Measurements from ENCODE around the gene BAX. TPM values are rescaled to one million over a fixed set of nuclear protein-coding genes. Genes with fewer than 3 reads are reported as not detected.

Gene BAX
- total and polyA plus RNA-seq, 9 of the 15 experiments (the other 6 are each of a cell fraction or from before 2014, with no cell fraction given), result 3.2 to 95.4 (median 44.5) TPM

DNA sequence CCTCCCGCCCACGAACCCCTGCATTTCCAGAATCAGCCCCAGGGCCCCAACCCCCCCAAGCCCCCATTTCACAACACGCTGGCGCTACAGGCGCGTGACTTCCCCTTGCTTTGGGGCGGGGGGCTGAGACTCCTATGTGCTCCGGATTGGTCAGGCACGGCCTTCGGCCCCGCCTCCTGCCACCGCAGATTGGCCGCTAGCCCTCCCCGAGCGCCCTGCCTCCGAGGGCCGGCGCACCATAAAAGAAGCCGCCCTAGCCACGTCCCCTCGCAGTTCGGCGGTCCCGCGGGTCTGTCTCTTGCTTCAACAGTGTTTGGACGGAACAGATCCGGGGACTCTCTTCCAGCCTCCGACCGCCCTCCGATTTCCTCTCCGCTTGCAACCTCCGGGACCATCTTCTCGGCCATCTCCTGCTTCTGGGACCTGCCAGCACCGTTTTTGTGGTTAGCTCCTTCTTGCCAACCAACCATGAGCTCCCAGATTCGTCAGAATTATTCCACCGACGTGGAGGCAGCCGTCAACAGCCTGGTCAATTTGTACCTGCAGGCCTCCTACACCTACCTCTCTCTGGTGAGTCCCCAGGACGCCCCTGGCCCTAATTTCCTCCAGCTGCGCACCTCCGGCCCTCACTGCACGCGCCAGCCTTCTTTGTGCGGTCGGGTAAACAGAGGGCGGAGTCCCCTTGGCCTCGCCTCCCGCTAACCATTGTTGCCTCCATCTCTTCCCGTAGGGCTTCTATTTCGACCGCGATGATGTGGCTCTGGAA is 10.5 kb downstream of the BAX start, which contains the start of gene FTL (continued):
- TF ChIP-seq, protein P1, sequence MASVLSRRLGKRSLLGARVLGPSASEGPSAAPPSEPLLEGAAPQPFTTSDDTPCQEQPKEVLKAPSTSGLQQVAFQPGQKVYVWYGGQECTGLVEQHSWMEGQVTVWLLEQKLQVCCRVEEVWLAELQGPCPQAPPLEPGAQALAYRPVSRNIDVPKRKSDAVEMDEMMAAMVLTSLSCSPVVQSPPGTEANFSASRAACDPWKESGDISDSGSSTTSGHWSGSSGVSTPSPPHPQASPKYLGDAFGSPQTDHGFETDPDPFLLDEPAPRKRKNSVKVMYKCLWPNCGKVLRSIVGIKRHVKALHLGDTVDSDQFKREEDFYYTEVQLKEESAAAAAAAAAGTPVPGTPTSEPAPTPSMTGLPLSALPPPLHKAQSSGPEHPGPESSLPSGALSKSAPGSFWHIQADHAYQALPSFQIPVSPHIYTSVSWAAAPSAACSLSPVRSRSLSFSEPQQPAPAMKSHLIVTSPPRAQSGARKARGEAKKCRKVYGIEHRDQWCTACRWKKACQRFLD (CRISPR knock-in tag; IDR thresholded peaks at IDR 0.05), result peak; percentile 83; the same call in 1 of the 2 replicates
- TF ChIP-seq SREBF1 (IDR thresholded peaks at IDR 0.05; ENCODE audit: borderline replicate concordance, low read depth, low read length) (no peak), ZNF224 (CRISPR knock-in tag; IDR thresholded peaks at IDR 0.05) (no peak), FOXM1 (IDR thresholded peaks at IDR 0.05; ENCODE audit: low read depth) (no peak), FOXM1 (CRISPR knock-in tag; IDR thresholded peaks at IDR 0.05; ENCODE audit: low read depth) (0 out of 2 replicates have a peak, but pooled peaks have one; percentile 54), ZKSCAN8 (CRISPR knock-in tag; IDR thresholded peaks at IDR 0.05) (no peak), BRD4 (IDR thresholded peaks at IDR 0.05) (no peak; the same call in 1 of the 2 replicates), ZNF24 (IDR thresholded peaks at IDR 0.05) (no peak; the same call in 1 of the 2 replicates), SAFB2 (IDR thresholded peaks at IDR 0.05; ENCODE audit: borderline replicate concordance, low read depth, low read length, severe bottlenecking) (no peak), CHD1 (IDR thresholded peaks at IDR 0.05; ENCODE audit: low read length) (peak; percentile 100), ETV5 (CRISPR knock-in tag; IDR thresholded peaks at IDR 0.05; ENCODE audit: low read depth) (peak; percentile 88; the same call in 1 of the 2 replicates), GATAD2B (IDR thresholded peaks at IDR 0.05; ENCODE audit: borderline replicate concordance) (no peak), HNRNPK (IDR thresholded peaks at IDR 0.05; ENCODE audit: low read depth, low read length, poor library complexity, severe bottlenecking) (no peak), CBFA2T3 (IDR thresholded peaks at IDR 0.05) (no peak; the same call in 1 of the 2 replicates), CTBP1 (IDR thresholded peaks at IDR 0.05; ENCODE audit: borderline replicate concordance) (peak; percentile 46; the same call in 1 of the 2 replicates)
- TF ChIP-seq, protein P2, sequence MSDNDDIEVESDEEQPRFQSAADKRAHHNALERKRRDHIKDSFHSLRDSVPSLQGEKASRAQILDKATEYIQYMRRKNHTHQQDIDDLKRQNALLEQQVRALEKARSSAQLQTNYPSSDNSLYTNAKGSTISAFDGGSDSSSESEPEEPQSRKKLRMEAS (CRISPR knock-in tag; IDR thresholded peaks at IDR 0.05), result no peak; the same call in 1 of the 2 replicates
- TF ChIP-seq, protein P3, sequence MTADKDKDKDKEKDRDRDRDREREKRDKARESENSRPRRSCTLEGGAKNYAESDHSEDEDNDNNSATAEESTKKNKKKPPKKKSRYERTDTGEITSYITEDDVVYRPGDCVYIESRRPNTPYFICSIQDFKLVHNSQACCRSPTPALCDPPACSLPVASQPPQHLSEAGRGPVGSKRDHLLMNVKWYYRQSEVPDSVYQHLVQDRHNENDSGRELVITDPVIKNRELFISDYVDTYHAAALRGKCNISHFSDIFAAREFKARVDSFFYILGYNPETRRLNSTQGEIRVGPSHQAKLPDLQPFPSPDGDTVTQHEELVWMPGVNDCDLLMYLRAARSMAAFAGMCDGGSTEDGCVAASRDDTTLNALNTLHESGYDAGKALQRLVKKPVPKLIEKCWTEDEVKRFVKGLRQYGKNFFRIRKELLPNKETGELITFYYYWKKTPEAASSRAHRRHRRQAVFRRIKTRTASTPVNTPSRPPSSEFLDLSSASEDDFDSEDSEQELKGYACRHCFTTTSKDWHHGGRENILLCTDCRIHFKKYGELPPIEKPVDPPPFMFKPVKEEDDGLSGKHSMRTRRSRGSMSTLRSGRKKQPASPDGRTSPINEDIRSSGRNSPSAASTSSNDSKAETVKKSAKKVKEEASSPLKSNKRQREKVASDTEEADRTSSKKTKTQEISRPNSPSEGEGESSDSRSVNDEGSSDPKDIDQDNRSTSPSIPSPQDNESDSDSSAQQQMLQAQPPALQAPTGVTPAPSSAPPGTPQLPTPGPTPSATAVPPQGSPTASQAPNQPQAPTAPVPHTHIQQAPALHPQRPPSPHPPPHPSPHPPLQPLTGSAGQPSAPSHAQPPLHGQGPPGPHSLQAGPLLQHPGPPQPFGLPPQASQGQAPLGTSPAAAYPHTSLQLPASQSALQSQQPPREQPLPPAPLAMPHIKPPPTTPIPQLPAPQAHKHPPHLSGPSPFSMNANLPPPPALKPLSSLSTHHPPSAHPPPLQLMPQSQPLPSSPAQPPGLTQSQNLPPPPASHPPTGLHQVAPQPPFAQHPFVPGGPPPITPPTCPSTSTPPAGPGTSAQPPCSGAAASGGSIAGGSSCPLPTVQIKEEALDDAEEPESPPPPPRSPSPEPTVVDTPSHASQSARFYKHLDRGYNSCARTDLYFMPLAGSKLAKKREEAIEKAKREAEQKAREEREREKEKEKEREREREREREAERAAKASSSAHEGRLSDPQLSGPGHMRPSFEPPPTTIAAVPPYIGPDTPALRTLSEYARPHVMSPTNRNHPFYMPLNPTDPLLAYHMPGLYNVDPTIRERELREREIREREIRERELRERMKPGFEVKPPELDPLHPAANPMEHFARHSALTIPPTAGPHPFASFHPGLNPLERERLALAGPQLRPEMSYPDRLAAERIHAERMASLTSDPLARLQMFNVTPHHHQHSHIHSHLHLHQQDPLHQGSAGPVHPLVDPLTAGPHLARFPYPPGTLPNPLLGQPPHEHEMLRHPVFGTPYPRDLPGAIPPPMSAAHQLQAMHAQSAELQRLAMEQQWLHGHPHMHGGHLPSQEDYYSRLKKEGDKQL (CRISPR knock-in tag; IDR thresholded peaks at IDR 0.05; ENCODE audit: borderline replicate concordance), result 0 out of 2 replicates have a peak, but pooled peaks have one; percentile 41
- TF ChIP-seq, protein P4, sequence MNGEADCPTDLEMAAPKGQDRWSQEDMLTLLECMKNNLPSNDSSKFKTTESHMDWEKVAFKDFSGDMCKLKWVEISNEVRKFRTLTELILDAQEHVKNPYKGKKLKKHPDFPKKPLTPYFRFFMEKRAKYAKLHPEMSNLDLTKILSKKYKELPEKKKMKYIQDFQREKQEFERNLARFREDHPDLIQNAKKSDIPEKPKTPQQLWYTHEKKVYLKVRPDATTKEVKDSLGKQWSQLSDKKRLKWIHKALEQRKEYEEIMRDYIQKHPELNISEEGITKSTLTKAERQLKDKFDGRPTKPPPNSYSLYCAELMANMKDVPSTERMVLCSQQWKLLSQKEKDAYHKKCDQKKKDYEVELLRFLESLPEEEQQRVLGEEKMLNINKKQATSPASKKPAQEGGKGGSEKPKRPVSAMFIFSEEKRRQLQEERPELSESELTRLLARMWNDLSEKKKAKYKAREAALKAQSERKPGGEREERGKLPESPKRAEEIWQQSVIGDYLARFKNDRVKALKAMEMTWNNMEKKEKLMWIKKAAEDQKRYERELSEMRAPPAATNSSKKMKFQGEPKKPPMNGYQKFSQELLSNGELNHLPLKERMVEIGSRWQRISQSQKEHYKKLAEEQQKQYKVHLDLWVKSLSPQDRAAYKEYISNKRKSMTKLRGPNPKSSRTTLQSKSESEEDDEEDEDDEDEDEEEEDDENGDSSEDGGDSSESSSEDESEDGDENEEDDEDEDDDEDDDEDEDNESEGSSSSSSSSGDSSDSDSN (IDR thresholded peaks at IDR 0.05; ENCODE audit: borderline replicate concordance in 1 of 2, low read depth in 2 of 2, low read length in 2 of 2), result no peak
